Neuron (in vitro differentiated cells): ENCODE measurements around the gene CCK.

Experiments
- H2AFZ ChIP-seq: one replicate; pipeline ENCODE4 v1.6.1; 2013; ENCODE audit warnings: low read depth, mild to moderate bottlenecking, inconsistent platforms, low read length, moderate library complexity
- H3K27me3 ChIP-seq: one replicate; pipeline ENCODE4 v1.6.1; 2013; ENCODE audit warnings: low read length; ENCODE audit not compliant: insufficient read depth
- H3K36me3 ChIP-seq: one replicate; pipeline ENCODE4 v1.6.1; 2013; ENCODE audit warnings: low read length; ENCODE audit not compliant: insufficient read depth
- H3K4me1 ChIP-seq: one replicate; pipeline ENCODE4 v1.6.1; 2013; ENCODE audit warnings: low read length; ENCODE audit not compliant: insufficient read depth
- H3K4me3 ChIP-seq: 2 replicates; pipeline ENCODE4 v1.5.1; 2013; ENCODE audit warnings: mild to moderate bottlenecking, low read length, moderate library complexity
- H3K9me3 ChIP-seq: one replicate; pipeline ENCODE4 v1.6.1; 2013; ENCODE audit warnings: low read length

The CCK gene

DNA sequence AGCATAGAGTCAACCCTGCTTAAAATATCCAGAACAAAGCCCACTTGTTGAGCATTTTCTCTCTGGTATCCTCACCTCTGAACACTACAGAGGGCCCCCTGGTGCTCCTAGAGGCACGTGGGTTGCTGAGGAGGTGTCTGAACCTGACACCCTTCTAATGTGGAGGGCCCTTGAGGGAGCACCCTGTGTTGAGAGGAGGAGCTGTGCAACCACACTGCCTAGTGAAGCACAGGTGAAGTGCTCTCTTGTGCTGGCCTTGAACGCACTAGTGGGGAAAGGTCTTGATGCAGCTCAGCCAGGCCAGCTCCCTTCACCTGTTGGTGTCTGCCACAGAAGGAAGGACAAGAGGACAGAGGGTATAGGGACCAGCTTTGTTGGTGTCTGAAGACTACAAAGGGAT, 51.9 kb downstream of the CCK start:
- Histone ChIP-seq H3K27me3 (no peaks in the 10 kb centered on the region), H3K36me3 (peaks cover 70% of the 10 kb centered on the region), H3K4me3 (no peak overlapping the region), H3K9me3 (no peaks in the 10 kb centered on the region), H2AFZ (no peak overlapping the region), H3K4me1 (no peaks in the 10 kb centered on the region)

- H3K4me1 ChIP-seq: no peaks in the 10 kb centered on the region
- peaks cover 72% of the 10 kb centered on the region for H3K36me3 ChIP-seq
Measured at GRCh38 chr3:42213417-42213816, 52.6 kb downstream of the CCK start.

DNA sequence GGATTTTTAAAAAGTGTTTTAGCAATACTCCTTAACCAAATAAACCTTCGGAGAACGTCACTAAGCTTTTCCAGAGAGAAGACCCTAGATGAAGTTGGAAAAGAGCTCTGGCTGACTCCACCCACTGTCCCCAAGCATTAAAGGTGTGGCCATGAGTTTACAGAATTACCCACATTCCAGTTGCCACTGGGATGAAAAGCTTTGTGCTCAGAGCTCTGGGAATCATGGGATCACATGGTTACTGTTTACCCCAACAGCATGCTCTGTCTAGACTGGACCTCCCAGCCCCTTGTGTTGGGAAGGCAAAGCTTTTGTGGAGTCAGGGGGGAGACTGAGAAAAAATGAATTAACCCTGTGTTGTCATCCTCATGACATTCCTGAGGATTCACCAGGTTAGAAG, 55.3 kb downstream of the CCK start:
- Histone ChIP-seq H2AFZ (no peak overlapping the region), H3K4me3 (no peak overlapping the region), H3K36me3 (peaks cover 80% of the 10 kb centered on the region), H3K9me3 (peaks cover 5% of the 10 kb centered on the region), H3K4me1 (no peaks in the 10 kb centered on the region), H3K27me3 (no peaks in the 10 kb centered on the region)

More at GRCh38 chr3:42213417-42213816, 52.6 kb downstream of the CCK start:
- Histone ChIP-seq H3K27me3 (no peaks in the 10 kb centered on the region), H3K4me3 (no peak overlapping the region), H2AFZ (no peak overlapping the region), H3K9me3 (no peaks in the 10 kb centered on the region)

GRCh38 chr3:42209917-42210316, 56.1 kb downstream of the CCK start:
- Histone ChIP-seq H3K9me3 (peaks cover 5% of the 10 kb centered on the region), H3K27me3 (no peaks in the 10 kb centered on the region), H2AFZ (no peak overlapping the region), H3K36me3 (peaks cover 82% of the 10 kb centered on the region), H3K4me3 (no peak overlapping the region), H3K4me1 (no peaks in the 10 kb centered on the region)
